Activated gamma-delta T cell treated with Interleukin-2 at 50 U/mL for 16 hours (primary cell): ENCODE data around the gene LILRB1.
"Not testable (repeated sequence)": the region's sequence is repeated elsewhere in the genome, so short reads cannot be mapped to it uniquely, and the experiment has no call there.

ENCODE experiments used
- DNase-seq: peaks from one replicate; pipeline ENCODE4 v3.0.0-alpha.2; 2020

The LILRB1 gene

GRCh38 chr19:54665530-54665929 is 35.2 kb downstream of the LILRB1 start:
- no peak for DNase-seq

- no peak for DNase-seq
Measured at GRCh38 chr19:54667217-54667616, 36.9 kb downstream of the LILRB1 start.

- no peak for DNase-seq
Measured at GRCh38 chr19:54668353-54668752, 38.1 kb downstream of the LILRB1 start.

GRCh38 chr19:54670576-54671357 is 40.5 kb downstream of the LILRB1 start:
- no peak for DNase-seq

GRCh38 chr19:54673222-54673621 is 42.9 kb downstream of the LILRB1 start:
- DNase-seq: no peak

GRCh38 chr19:54674021-54674617 is 43.8 kb downstream of the LILRB1 start:
- DNase-seq: no peak

GRCh38 chr19:54676210-54676834 is 46.0 kb downstream of the LILRB1 start:
- DNase-seq: not testable (repeated sequence)

- no peak for DNase-seq
Measured at GRCh38 chr19:54677217-54677616, 46.9 kb downstream of the LILRB1 start.

GRCh38 chr19:54681596-54681995 is 51.3 kb downstream of the LILRB1 start:
- DNase-seq: not testable (repeated sequence)

- DNase-seq: no peak
Measured at GRCh38 chr19:54682306-54682856, 52.1 kb downstream of the LILRB1 start.

- no peak for DNase-seq
Measured at GRCh38 chr19:54684527-54684926, 54.2 kb downstream of the LILRB1 start.
